ENCODE measurements around the gene SHKBP1. TPM values are rescaled to one million over a fixed set of nuclear protein-coding genes. Genes with fewer than 3 reads are reported as not detected.

The SHKBP1 gene
- total RNA-seq (ENCODE audit: unreplicated experiment) = 170 TPM
- long read RNA-seq, transcript SHKBP1-201 (18 exons, 2,363 nt) = major isoform, 147 of 194 reads
- long read RNA-seq, partial matches to known transcripts = 12 of 194 reads
- long read RNA-seq, other reads (novel, unspliced or antisense) = 35 of 194 reads

GRCh38 chr19:40576585-40577451, at the start of gene SHKBP1:
Gene SHKBP1, plus strand, starts transcription at chr19:40576873. Its CDS starts 27 bp downstream, at chr19:40576900.
- Mint-ChIP-seq H3K36me3 (ENCODE audit: unreplicated experiment) (peaks cover 9% of the 10 kb centered on the region), H3K4me3 (ENCODE audit: unreplicated experiment) (peak within 1 kb of the TSS; percentile 91), H3K27me3 (ENCODE audit: unreplicated experiment) (peaks cover 12% of the 10 kb centered on the region), H3K4me1 (ENCODE audit: low read depth, unreplicated experiment) (peaks cover 4% of the 10 kb centered on the region), H3K9me3 (ENCODE audit: unreplicated experiment) (peaks cover 4% of the 10 kb centered on the region), H3K27ac (ENCODE audit: unreplicated experiment) (peak within 1 kb of the TSS; percentile 62)
- no peak for TF ChIP-seq CTCF (IDR thresholded peaks at IDR 0.05; ENCODE audit: partially characterized antibody, unreplicated experiment)
- DNase-seq = peak; percentile 94

- Mint-ChIP-seq H3K4me3 (ENCODE audit: unreplicated experiment) (peak overlapping the region; percentile 40), H3K27ac (ENCODE audit: unreplicated experiment) (peak overlapping the region; percentile 44), H3K4me1 (ENCODE audit: low read depth, unreplicated experiment) (peaks cover 29% of the 10 kb centered on the region), H3K36me3 (ENCODE audit: unreplicated experiment) (peaks cover 5% of the 10 kb centered on the region), H3K9me3 (ENCODE audit: unreplicated experiment) (peaks cover 19% of the 10 kb centered on the region), H3K27me3 (ENCODE audit: unreplicated experiment) (peaks cover 3% of the 10 kb centered on the region)
- no peak for TF ChIP-seq CTCF (IDR thresholded peaks at IDR 0.05; ENCODE audit: partially characterized antibody, unreplicated experiment)
- DNase-seq = no peak
Measured at GRCh38 chr19:40528078-40528477, 48.6 kb upstream of the SHKBP1 start.

GRCh38 chr19:40528533-40529092, 48.1 kb upstream of the SHKBP1 start:
- peak overlapping the region; percentile 40 for H3K4me3 Mint-ChIP-seq (ENCODE audit: unreplicated experiment)
- DNase-seq = no peak

GRCh38 chr19:40529093-40529954, 47.3 kb upstream of the SHKBP1 start:
- Mint-ChIP-seq H3K36me3 (ENCODE audit: unreplicated experiment) (peaks cover 16% of the 10 kb centered on the region), H3K27ac (ENCODE audit: unreplicated experiment) (peak overlapping the region; percentile 92), H3K4me3 (ENCODE audit: unreplicated experiment) (peak overlapping the region; percentile 85), H3K4me1 (ENCODE audit: low read depth, unreplicated experiment) (peaks cover 35% of the 10 kb centered on the region), H3K27me3 (ENCODE audit: unreplicated experiment) (peaks cover 6% of the 10 kb centered on the region), H3K9me3 (ENCODE audit: unreplicated experiment) (peaks cover 24% of the 10 kb centered on the region)
- peak; percentile 88 for DNase-seq
- peak; percentile 98 for TF ChIP-seq CTCF (IDR thresholded peaks at IDR 0.05; ENCODE audit: partially characterized antibody, unreplicated experiment)

More at GRCh38 chr19:40528533-40529092, 48.1 kb upstream of the SHKBP1 start:
- Mint-ChIP-seq H3K27me3 (ENCODE audit: unreplicated experiment) (peaks cover 6% of the 10 kb centered on the region), H3K36me3 (ENCODE audit: unreplicated experiment) (peaks cover 9% of the 10 kb centered on the region), H3K4me1 (ENCODE audit: low read depth, unreplicated experiment) (peaks cover 32% of the 10 kb centered on the region), H3K9me3 (ENCODE audit: unreplicated experiment) (peaks cover 21% of the 10 kb centered on the region), H3K27ac (ENCODE audit: unreplicated experiment) (peak overlapping the region; percentile 44)
- no peak for TF ChIP-seq CTCF (IDR thresholded peaks at IDR 0.05; ENCODE audit: partially characterized antibody, unreplicated experiment)

Data from glutamatergic neuron (in vitro differentiated cells).